OCI-LY3 (cell line): ENCODE results near the gene CNGA2.

Experiments used
- EZH2phosphoT487 ChIP-seq: fragments of 200-600 bp; shearing (Covaris generic); IDR thresholded peaks from 2 replicates; pipeline ENCODE4 v1.6.1; 2018; ENCODE audit warnings: antibody characterized with exemption, mixed run types, low read depth
- TF ChIP-seq, protein P1 (sequence below): fragments of 200-600, 300-600 bp; sonication (generic); IDR thresholded peaks from 2 replicates; pipeline ENCODE4 v1.5.1; 2014; ENCODE audit warnings: antibody characterized with exemption, low read length, low read depth

DNA sequence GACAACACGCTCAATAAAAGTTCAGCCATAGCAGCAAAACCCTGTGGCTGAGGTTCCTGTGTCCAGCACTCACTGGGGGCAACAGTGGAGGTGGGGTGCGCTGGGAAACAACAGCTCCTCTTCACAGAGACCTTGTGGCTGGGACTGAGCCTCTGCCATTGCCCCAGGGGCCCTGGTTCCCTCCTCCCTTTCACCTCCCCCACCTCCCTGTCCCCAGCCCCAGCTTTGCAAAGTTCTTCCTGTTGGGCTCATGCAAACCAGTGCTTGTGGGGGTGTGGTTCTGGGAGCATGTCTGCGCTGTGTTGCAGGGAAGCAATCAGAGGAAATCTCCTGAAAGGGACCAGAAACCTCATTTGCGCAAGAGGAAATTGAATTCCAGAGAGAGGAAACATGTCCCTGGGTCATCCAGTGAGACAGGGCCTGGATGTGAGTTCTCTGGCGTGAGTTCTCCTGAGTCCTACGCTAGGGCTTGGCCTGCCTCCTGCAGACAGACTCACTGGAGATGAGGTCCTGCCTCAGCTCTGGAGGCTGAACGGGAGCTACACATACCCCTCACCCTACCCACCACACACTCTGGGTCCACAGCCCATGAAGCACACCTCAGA lies 11.3 kb upstream of the CNGA2 start:
- TF ChIP-seq, protein P1, sequence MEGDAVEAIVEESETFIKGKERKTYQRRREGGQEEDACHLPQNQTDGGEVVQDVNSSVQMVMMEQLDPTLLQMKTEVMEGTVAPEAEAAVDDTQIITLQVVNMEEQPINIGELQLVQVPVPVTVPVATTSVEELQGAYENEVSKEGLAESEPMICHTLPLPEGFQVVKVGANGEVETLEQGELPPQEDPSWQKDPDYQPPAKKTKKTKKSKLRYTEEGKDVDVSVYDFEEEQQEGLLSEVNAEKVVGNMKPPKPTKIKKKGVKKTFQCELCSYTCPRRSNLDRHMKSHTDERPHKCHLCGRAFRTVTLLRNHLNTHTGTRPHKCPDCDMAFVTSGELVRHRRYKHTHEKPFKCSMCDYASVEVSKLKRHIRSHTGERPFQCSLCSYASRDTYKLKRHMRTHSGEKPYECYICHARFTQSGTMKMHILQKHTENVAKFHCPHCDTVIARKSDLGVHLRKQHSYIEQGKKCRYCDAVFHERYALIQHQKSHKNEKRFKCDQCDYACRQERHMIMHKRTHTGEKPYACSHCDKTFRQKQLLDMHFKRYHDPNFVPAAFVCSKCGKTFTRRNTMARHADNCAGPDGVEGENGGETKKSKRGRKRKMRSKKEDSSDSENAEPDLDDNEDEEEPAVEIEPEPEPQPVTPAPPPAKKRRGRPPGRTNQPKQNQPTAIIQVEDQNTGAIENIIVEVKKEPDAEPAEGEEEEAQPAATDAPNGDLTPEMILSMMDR = no peak
- TF ChIP-seq EZH2phosphoT487 = no peak
